HCT116 (cell line): Measurements from ENCODE around the gene ZNF628. TPM values are rescaled to one million over a fixed set of nuclear protein-coding genes. Genes with fewer than 3 reads are reported as not detected.

Experiments used
- ATAC-seq: fragments of 200-7000 bp; cut with Tn5 transposase; 2 replicates; pipeline ENCODE4 v1.9.1; 2020; ENCODE audit warnings: mild to moderate bottlenecking, moderate library complexity
- BruUV-seq: library from RNA; stranded (reverse); fragments of 400-500 nt; replicated peaks from 2 replicates; lab custom pipeline; 2021; lab: Mats Ljungman, UMichigan
- CTCF ChIA-PET: fragments of 300-600 bp; sonication (Branson Sonifier 250); formaldehyde crosslinking; loops from one replicate; lab custom pipeline; 2021; ENCODE audit warnings: antibody characterized with exemption; lab: Charles Lee
- POLR2A ChIA-PET: fragments of 300-600, 350-600 bp; sonication (Branson Sonifier 250); formaldehyde crosslinking; loops from one replicate; lab custom pipeline; 2021; ENCODE audit warnings: antibody characterized with exemption; lab: Charles Lee
- RAD21 ChIA-PET, 2 experiments: fragments of 300-600 bp; sonication (Branson Sonifier 250); formaldehyde crosslinking; loops; one replicate each; lab custom pipeline; 2023; ENCODE audit warnings: low total read pairs in 2 of 2; ENCODE audit not compliant: uncharacterized antibody in 2 of 2, unreplicated experiment in 2 of 2, low non-redundant PET in 1 of 2; lab: Charles Lee
- DNase-seq: peaks from one replicate; pipeline ENCODE4 v3.0.0-alpha.2; 2010; ENCODE audit warnings: low read depth, low spot score
- H2AFZ ChIP-seq: fragments of 200-600 bp; shearing (Covaris generic), sonication (generic); 2 replicates; pipeline ENCODE4 v1.6.1; 2017; ENCODE audit warnings: low read depth, mixed run types, mixed read lengths, antibody characterized with exemption, low read length; ENCODE audit not compliant: poor library complexity, severe bottlenecking
- H3K27ac ChIP-seq: 2 replicates; pipeline ENCODE4 v1.5.1; 2012; ENCODE audit warnings: low read depth, low read length
- H3K27me3 ChIP-seq: fragments of 200-600 bp; sonication (generic); 2 replicates; pipeline ENCODE4 v1.6.1; 2016; ENCODE audit warnings: mixed run types, low read length, mixed read lengths; ENCODE audit not compliant: insufficient read depth
- H3K36me3 ChIP-seq, 2 experiments: fragments of 200-500 bp in 1 of 2; fragments of 200-600 bp in 1 of 2; sonication (Bioruptor generic) in 1 of 2; sonication (generic) in 1 of 2; 2 replicates each; pipeline versions ENCODE4 v1.5.1 to v1.6.1; 2014 to 2016; ENCODE audit warnings: low read length in 2 of 2, inconsistent platforms in 1 of 2, mixed read lengths in 1 of 2, mixed run types in 1 of 2; ENCODE audit not compliant: insufficient read depth in 2 of 2, control insufficient read depth in 1 of 2
- H3K4me1 ChIP-seq, 2 experiments: fragments of 200-600 bp in 1 of 2; sonication (generic) in 1 of 2; 2 replicates each; pipeline versions ENCODE4 v1.5.1 to v1.6.1; 2012 to 2017; ENCODE audit warnings: low read length in 2 of 2, inconsistent platforms in 1 of 2, mild to moderate bottlenecking in 1 of 2, mixed read lengths in 1 of 2, mixed run types in 1 of 2, moderate library complexity in 1 of 2; ENCODE audit not compliant: insufficient read depth in 2 of 2, control insufficient read depth in 1 of 2
- H3K4me2 ChIP-seq: fragments of 200-600 bp; sonication (generic); 2 replicates; pipeline ENCODE4 v1.6.1; 2017; ENCODE audit warnings: mixed run types, low read length, mixed read lengths
- H3K4me3 ChIP-seq, 2 experiments: fragments of 200-600 bp in 1 of 2; sonication (generic) in 1 of 2; replicated peaks in 1 of 2; 2 replicates each; pipeline ENCODE4 v1.5.1; 2011 to 2016; ENCODE audit warnings: low read length in 2 of 2, control low read depth in 1 of 2, low read depth in 1 of 2, mild to moderate bottlenecking in 1 of 2, mixed read lengths in 1 of 2, mixed run types in 1 of 2
- H3K79me2 ChIP-seq: fragments of 200-600 bp; sonication (generic); 2 replicates; pipeline ENCODE4 v1.6.1; 2017; ENCODE audit warnings: mild to moderate bottlenecking, mixed run types, low read length, moderate library complexity, mixed read lengths; ENCODE audit not compliant: insufficient read depth
- H3K9ac ChIP-seq: fragments of 200-600 bp; sonication (generic); 2 replicates; pipeline ENCODE4 v1.6.1; 2016; ENCODE audit warnings: low read length, mixed read lengths
- H3K9me2 ChIP-seq: fragments of 200-600 bp; sonication (generic), shearing (Covaris generic); 2 replicates; pipeline ENCODE4 v1.6.1; 2017; ENCODE audit warnings: mixed run types, mild to moderate bottlenecking, moderate library complexity; ENCODE audit not compliant: insufficient read depth
- H3K9me3 ChIP-seq, 2 experiments: fragments of 200-500 bp in 1 of 2; fragments of 200-600 bp in 1 of 2; sonication (Bioruptor generic) in 1 of 2; sonication (generic) in 1 of 2; 2 replicates each; pipeline ENCODE4 v1.6.1; 2014 to 2017; ENCODE audit warnings: low read length in 2 of 2, mixed read lengths in 2 of 2, inconsistent platforms in 1 of 2, low read depth in 1 of 2, mild to moderate bottlenecking in 1 of 2, mixed run types in 1 of 2, moderate library complexity in 1 of 2; ENCODE audit not compliant: control insufficient read depth in 1 of 2, insufficient read depth in 1 of 2
- H4K20me1 ChIP-seq: fragments of 200-600 bp; sonication (generic), shearing (Covaris generic); 2 replicates; pipeline ENCODE4 v1.6.1; 2017; ENCODE audit warnings: mixed run types, mild to moderate bottlenecking, moderate library complexity; ENCODE audit not compliant: insufficient read depth
- CEBPB ChIP-seq: IDR thresholded peaks from 2 replicates; pipeline ENCODE4 v1.6.1; 2012; ENCODE audit warnings: low read depth
- EGR1 ChIP-seq: IDR thresholded peaks from 2 replicates; pipeline ENCODE4 v1.6.1; 2012; ENCODE audit warnings: low read depth
- EZH2 ChIP-seq: fragments of 200-600 bp; sonication (generic); IDR thresholded peaks from 2 replicates; pipeline ENCODE4 v1.6.1; 2017; ENCODE audit warnings: antibody characterized with exemption, mixed run types
- EZH2phosphoT487 ChIP-seq: fragments of 200-600 bp; IDR thresholded peaks from 2 replicates; pipeline ENCODE4 v1.6.1; 2018; ENCODE audit warnings: antibody characterized with exemption, borderline replicate concordance
- FOSL1 ChIP-seq: IDR thresholded peaks from 2 replicates; pipeline ENCODE4 v1.6.1; 2012; ENCODE audit warnings: low read depth
- JUND ChIP-seq: IDR thresholded peaks from 2 replicates; pipeline ENCODE4 v1.6.1; 2012
- REST ChIP-seq: IDR thresholded peaks from 2 replicates; pipeline ENCODE4 v1.6.1; 2012; ENCODE audit warnings: low read depth
- SP1 ChIP-seq: IDR thresholded peaks from 2 replicates; pipeline ENCODE4 v1.6.1; 2012; ENCODE audit warnings: low read depth
- SRF ChIP-seq: IDR thresholded peaks from 2 replicates; pipeline ENCODE4 v1.6.1; 2012; ENCODE audit warnings: low read depth
- YY1 ChIP-seq: IDR thresholded peaks from 2 replicates; pipeline ENCODE4 v1.6.1; 2011; ENCODE audit warnings: low read length, low read depth, moderate library complexity, mild to moderate bottlenecking; ENCODE audit not compliant: insufficient replicate concordance; ENCODE audit errors: extremely low read depth
- ZBTB33 ChIP-seq: IDR thresholded peaks from 2 replicates; pipeline ENCODE4 v1.6.1; 2011; ENCODE audit warnings: mild to moderate bottlenecking, low read length, moderate library complexity; ENCODE audit not compliant: insufficient replicate concordance; ENCODE audit errors: extremely low read depth
- intact Hi-C: fragments of 100-400 bp; cut with micrococcal nuclease; formaldehyde crosslinking; loops from 2 replicates; pipeline ENCODE4 v1.10.0; 2022
- total RNA-seq: library from RNA; stranded (reverse); gene quantifications from one replicate; pipeline ENCODE4 v1.2.1, GENCODE V29; 2021; ENCODE audit not compliant: unreplicated experiment

Gene ZNF628
- total RNA-seq, 1 experiment from 2014 or later = 14.9 TPM

GRCh38 chr19:55439052-55439451, 37.4 kb upstream of the ZNF628 start:
- intact Hi-C loops = no loop called here
- TF ChIP-seq EZH2 = no peak
- peaks cover 0 to 10% of the 10 kb centered on the region in 2 experiments; a peak in 2 of 4 replicates for H3K4me1 ChIP-seq
- CTCF ChIA-PET = no interaction called here
- no peaks in the 10 kb centered on the region for H3K9me3 ChIP-seq
- peaks cover 8% of the 10 kb centered on the region; the same call in 1 of the 2 replicates for H3K27me3 ChIP-seq
- ATAC-seq (no peak), DNase-seq (no peak)
- POLR2A ChIA-PET = no interaction called here
- H3K4me3 ChIP-seq = no peak overlapping the region
- no peak overlapping the region for H3K9ac ChIP-seq
- BruUV-seq = no TSS peak
- RAD21 ChIA-PET = no interaction called here
- no peak overlapping the region for H2AFZ ChIP-seq
- no peaks in the 10 kb centered on the region for H3K9me2 ChIP-seq
- no peaks in the 10 kb centered on the region for H3K79me2 ChIP-seq
- no peak overlapping the region for H3K4me2 ChIP-seq
- no peak overlapping the region for H3K27ac ChIP-seq
- no peaks in the 10 kb centered on the region for H4K20me1 ChIP-seq
- no peaks in the 10 kb centered on the region for H3K36me3 ChIP-seq

GRCh38 chr19:55440411-55441105, 35.9 kb upstream of the ZNF628 start:
- H3K27me3 ChIP-seq = peaks cover 19% of the 10 kb centered on the region; the same call in 1 of the 2 replicates
- no peak for DNase-seq
- intact Hi-C loops = loop anchor here (10.0 kb wide), 1 partner anchor 226 kb away; no protein-coding TSS in a partner anchor
- no peak overlapping the region for H3K4me2 ChIP-seq
- POLR2A ChIA-PET = no interaction called here
- ATAC-seq = peak; percentile 32; the same call in 1 of the 2 replicates
- no peaks in the 10 kb centered on the region for H3K9me2 ChIP-seq
- no peak overlapping the region for H3K9ac ChIP-seq
- no peak overlapping the region for H3K4me3 ChIP-seq
- CTCF ChIA-PET = no interaction called here
- no peaks in the 10 kb centered on the region for H3K36me3 ChIP-seq
- BruUV-seq = no TSS peak
- no peaks in the 10 kb centered on the region for H4K20me1 ChIP-seq
- H3K79me2 ChIP-seq = no peaks in the 10 kb centered on the region
- no peak overlapping the region for H2AFZ ChIP-seq
- RAD21 ChIA-PET = no interaction called here
- H3K27ac ChIP-seq = no peak overlapping the region
- no peaks in the 10 kb centered on the region for H3K9me3 ChIP-seq
- H3K4me1 ChIP-seq = peaks cover 0 to 10% of the 10 kb centered on the region in 2 experiments; a peak in 2 of 4 replicates
- no peak for TF ChIP-seq YY1
- no peak for TF ChIP-seq FOSL1
- no peak for TF ChIP-seq CEBPB
- TF ChIP-seq EZH2phosphoT487 = no peak
- no peak for TF ChIP-seq SP1
- TF ChIP-seq ZBTB33 = no peak
- TF ChIP-seq SRF = no peak
- TF ChIP-seq EZH2 = no peak
- no peak for TF ChIP-seq JUND
- no peak for TF ChIP-seq REST
- TF ChIP-seq EGR1 = no peak
